Brain microvascular endothelial cell (primary cell): Measurements from ENCODE around the gene ACSF3.
"Not testable (repeated sequence)": the region's sequence is repeated elsewhere in the genome, so short reads cannot be mapped to it uniquely, and the experiment has no call there.

Experiments
- DNase-seq: peaks from one replicate; pipeline ENCODE4 v3.0.0-alpha.2; 2020
- H3K27ac ChIP-seq: fragments of 250-450 bp; sonication (Bioruptor Pico); 2 replicates; pipeline ENCODE4 v1.5.1; 2020; ENCODE audit warnings: mild to moderate bottlenecking, moderate library complexity
- H3K27me3 ChIP-seq: fragments of 250-450 bp; sonication (Bioruptor Pico); replicated peaks from 2 replicates; pipeline ENCODE4 v1.5.1; 2020; ENCODE audit warnings: mild to moderate bottlenecking
- H3K36me3 ChIP-seq: fragments of 250-450 bp; sonication (Bioruptor Pico); replicated peaks from 2 replicates; pipeline ENCODE4 v1.5.1; 2020; ENCODE audit warnings: mild to moderate bottlenecking
- H3K4me3 ChIP-seq: 2 replicates; pipeline ENCODE4 v1.5.1; 2011; ENCODE audit warnings: low read depth, mild to moderate bottlenecking, control low read depth, low read length, moderate library complexity
- in situ Hi-C: cut with HindIII; loops from 2 replicates; pipeline ENCODE4 v1.10.0; 2017; ENCODE audit warnings: low sequenced_read_pairs, low pct_ligation_motif_present
- TF ChIP-seq, protein P1 (sequence below): IDR thresholded peaks from 2 replicates; pipeline ENCODE4 v1.5.1; 2011; ENCODE audit warnings: low read depth, mild to moderate bottlenecking, moderate library complexity, low read length, control low read depth, inconsistent platforms; ENCODE audit errors: missing control alignments

Gene ACSF3

DNA sequence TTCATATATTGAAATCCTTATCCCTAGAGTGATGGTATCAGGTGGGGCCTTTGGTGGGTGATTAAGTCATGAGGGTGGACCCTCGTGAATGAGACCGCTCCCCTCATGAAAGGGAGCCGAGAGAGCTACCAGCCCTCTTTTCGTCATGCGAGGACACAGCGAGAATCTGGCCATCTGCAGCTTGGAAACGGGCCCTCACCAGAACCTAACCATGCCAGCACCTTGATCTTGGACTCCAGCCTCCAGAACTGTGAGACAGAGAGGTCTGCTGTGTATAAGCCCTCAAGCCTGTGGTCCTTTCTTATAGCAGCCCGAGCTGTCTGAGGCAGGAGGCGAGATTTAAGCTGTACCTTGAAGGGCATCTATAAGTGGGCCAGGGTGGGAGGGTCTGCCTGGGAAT, 23.7 kb upstream of the ACSF3 start:
- DNase-seq, result no peak
- in situ Hi-C loops, result no loop called here
- TF ChIP-seq, protein P1, sequence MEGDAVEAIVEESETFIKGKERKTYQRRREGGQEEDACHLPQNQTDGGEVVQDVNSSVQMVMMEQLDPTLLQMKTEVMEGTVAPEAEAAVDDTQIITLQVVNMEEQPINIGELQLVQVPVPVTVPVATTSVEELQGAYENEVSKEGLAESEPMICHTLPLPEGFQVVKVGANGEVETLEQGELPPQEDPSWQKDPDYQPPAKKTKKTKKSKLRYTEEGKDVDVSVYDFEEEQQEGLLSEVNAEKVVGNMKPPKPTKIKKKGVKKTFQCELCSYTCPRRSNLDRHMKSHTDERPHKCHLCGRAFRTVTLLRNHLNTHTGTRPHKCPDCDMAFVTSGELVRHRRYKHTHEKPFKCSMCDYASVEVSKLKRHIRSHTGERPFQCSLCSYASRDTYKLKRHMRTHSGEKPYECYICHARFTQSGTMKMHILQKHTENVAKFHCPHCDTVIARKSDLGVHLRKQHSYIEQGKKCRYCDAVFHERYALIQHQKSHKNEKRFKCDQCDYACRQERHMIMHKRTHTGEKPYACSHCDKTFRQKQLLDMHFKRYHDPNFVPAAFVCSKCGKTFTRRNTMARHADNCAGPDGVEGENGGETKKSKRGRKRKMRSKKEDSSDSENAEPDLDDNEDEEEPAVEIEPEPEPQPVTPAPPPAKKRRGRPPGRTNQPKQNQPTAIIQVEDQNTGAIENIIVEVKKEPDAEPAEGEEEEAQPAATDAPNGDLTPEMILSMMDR, result no peak

DNA sequence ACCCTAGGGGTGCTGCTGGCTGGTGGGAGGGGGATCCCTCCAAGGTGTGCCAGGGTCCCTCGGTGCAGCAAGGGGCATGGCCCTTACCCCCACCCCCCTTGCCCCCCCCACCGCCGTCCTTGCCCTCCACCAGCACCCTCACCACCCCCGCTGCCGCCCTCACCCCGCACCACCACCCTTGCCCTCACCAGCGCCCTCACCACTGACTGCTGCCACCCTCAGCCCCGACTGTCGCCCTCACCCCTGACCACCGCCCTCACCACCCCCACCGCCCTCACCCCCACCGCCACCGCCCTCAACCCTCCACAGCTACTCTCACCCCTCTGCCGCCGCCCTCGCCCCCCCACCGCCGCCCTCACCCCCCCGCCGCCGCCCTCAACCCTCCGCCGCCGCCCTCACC, 23.1 kb upstream of the ACSF3 start:
- TF ChIP-seq, protein P1, result no peak
- no peak overlapping the region for H3K27ac ChIP-seq
- H3K36me3 ChIP-seq, result no peaks in the 10 kb centered on the region
- H3K4me3 ChIP-seq, result no peak overlapping the region
- no peak for DNase-seq
- peaks cover 13% of the 10 kb centered on the region for H3K27me3 ChIP-seq
- in situ Hi-C loops, result no loop called here

More for the DNA sequence above, 23.7 kb upstream of the ACSF3 start:
- Histone ChIP-seq H3K27ac (no peak overlapping the region), H3K36me3 (no peaks in the 10 kb centered on the region), H3K4me3 (no peak overlapping the region), H3K27me3 (peaks cover 13% of the 10 kb centered on the region)

DNA sequence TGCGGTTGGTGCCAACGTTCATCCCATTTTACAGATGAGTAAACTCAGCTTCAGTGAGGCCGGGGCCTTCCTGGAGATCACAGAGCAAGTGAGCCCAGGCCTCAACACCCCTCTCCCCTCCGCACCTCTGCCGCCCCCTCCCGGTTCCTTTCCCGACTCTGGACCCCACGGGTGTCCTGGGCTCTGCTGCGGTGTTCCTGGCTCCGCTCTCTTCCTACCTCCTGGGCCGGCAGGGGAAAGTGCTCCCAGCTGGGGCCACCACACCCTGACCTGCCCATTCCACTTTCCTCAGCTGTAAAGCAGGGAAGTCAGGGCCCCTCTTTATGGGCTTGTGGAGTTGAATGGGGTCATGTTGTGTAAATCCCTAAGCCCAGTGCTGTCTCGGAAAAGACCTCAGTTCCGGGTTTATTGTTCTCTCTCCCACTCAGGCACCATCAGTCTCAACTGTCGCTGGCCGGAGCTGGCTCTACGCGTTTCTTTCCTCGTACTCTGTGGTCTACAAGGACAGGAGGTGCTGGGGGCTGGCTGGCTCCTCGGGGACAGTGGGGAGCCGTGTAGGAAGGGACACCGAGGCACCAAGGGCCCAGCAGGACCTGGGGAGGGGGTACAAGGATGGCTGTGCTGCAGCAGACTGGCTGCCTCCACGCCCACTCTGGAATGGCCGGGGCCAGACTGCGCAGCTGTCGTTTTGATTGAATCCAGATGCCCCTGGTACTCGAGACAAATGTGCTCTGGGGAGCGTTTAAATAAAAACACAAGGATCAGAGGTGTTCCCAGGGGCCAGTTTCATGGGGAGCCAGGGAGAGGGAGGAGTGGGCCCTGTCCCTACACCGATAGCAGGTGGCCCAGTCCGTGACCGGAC, 21.7 kb upstream of the ACSF3 start:
- no peak for DNase-seq
- Histone ChIP-seq H3K27ac (no peak overlapping the region), H3K27me3 (peaks cover 7% of the 10 kb centered on the region), H3K4me3 (no peak overlapping the region), H3K36me3 (no peaks in the 10 kb centered on the region)
- in situ Hi-C loops, result no loop called here
- TF ChIP-seq, protein P1, result no peak

DNA sequence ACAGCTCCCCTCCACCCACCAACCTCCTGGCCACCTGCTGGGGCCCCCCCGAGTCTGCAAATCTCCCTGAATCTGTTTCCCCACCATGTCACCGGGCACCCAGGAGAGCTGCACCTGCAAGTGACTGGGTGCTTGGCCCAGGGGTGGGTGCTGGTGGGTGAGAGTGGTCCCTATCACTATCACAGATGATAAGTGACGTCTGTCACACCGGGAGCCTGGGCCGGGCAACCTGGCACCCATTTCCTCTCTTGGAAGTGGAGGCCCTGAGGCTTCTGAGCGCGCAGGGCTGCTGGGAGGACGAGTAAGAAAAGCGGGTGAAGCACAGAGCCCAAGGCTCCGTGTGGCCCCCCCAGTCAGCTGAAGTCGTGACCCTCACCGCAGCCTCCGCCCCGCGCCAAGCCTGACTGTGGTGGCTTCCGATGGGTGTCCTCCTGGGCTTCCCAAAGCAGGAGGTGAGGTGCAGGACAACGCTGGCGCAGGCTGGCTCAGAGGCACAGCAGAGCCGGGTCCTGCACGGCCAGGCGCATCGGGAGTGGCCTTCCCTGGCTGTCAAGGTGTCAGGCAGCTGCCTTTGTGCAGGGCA, 21.0 kb upstream of the ACSF3 start:
- TF ChIP-seq, protein P1, result no peak
- in situ Hi-C loops, result no loop called here
- Histone ChIP-seq H3K27ac (no peak overlapping the region), H3K36me3 (no peaks in the 10 kb centered on the region), H3K4me3 (no peak overlapping the region), H3K27me3 (peaks cover 6% of the 10 kb centered on the region)
- no peak for DNase-seq

DNA sequence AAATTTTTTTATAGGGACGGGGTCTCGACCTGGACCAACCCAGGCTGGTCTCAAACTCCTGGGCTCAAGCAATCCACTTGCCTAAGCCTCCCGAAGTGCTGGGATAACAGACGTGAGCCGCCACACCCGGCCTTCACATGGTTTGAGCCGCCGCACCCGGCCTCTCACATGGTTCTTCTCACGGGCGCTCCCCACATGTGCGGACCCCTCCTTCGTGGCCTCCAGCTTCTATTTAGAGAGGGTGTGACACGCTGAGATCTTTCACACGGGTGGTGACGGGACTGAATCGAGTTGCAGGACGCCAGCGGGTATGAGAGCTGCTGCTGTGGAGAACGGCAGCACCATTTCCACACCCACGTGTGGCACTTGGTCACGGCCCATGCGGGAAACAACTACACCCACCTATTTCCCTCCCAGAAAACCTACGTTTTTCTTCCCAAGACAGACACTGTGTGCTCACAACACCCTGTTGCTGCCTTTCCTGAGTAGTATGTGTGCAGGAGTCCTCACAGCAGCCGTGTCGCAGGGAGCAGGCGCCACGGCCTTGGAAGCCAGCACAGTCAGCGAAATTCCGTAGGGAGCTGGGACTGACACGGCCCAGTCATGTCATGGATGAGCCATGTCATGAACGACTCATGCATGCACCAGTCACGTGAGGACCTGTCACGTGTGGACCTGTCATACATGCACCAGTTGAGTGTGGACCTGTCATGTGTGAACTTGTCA, 20.1 kb upstream of the ACSF3 start:
- in situ Hi-C loops, result no loop called here
- no peak for DNase-seq
- Histone ChIP-seq H3K27ac (no peak overlapping the region), H3K36me3 (no peaks in the 10 kb centered on the region), H3K27me3 (peaks cover 6% of the 10 kb centered on the region), H3K4me3 (no peak overlapping the region)
- TF ChIP-seq, protein P1, result no peak

DNA sequence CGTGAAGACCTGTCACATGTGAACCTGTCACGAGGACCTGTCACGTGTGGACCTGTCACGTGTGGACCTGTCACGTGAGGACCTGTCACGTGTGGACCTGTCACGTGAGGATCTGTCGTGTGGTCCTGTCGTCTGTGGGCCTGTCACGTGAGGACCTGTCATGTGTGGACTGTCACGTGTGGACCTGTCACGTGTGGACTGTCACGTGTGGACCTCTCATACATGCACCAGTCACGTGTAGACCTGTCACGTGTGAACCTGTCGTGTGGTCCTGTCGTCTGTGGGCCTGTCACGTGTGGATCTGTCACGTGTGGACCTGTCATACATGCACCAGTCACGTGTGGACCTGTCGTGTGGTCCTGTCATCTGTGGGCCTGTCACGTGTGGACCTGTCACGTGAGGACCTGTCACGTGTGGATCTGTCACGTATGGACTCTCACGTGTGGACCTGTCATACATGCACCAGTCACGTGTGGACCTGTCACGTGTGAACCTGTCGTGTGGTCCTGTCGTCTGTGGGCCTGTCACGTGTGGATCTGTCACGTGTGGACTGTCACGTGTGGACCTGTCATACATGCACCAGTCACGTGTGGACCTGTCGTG, 19.5 kb upstream of the ACSF3 start:
- H3K27me3 ChIP-seq, in situ Hi-C loops, H3K27ac ChIP-seq, H3K36me3 ChIP-seq, DNase-seq, H3K4me3 ChIP-seq: not testable (repeated sequence)
